DLD1 (cell line): ENCODE results near the gene RNU11.
"Not testable (repeated sequence)": the region's sequence is repeated elsewhere in the genome, so short reads cannot be mapped to it uniquely, and the experiment has no call there.

ENCODE experiments used
- in situ Hi-C: cut with HindIII; loops from 2 replicates; pipeline ENCODE4 v1.10.0; 2017; ENCODE audit warnings: low sequenced_read_pairs

The RNU11 gene

DNA sequence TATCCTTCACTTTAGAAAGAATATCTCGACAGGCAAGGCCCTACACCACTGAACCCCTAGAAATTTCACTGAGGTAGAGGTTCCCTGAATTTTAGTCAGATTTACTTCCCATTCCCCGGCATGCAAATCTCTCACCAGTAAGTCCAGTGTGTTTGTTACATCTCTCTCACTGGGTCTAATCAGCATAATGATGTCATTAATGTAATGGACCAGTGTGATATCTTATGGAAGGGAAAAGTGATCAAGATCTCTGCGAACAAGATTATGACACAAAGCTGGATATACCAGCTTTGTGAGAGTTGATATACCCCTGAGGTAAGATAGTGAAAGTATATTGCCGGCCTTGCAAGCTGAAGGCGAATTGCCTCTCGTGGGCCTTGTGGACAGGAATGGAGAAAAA, 7.9 kb downstream of the RNU11 start:
- in situ Hi-C loops, result no loop called here

DNA sequence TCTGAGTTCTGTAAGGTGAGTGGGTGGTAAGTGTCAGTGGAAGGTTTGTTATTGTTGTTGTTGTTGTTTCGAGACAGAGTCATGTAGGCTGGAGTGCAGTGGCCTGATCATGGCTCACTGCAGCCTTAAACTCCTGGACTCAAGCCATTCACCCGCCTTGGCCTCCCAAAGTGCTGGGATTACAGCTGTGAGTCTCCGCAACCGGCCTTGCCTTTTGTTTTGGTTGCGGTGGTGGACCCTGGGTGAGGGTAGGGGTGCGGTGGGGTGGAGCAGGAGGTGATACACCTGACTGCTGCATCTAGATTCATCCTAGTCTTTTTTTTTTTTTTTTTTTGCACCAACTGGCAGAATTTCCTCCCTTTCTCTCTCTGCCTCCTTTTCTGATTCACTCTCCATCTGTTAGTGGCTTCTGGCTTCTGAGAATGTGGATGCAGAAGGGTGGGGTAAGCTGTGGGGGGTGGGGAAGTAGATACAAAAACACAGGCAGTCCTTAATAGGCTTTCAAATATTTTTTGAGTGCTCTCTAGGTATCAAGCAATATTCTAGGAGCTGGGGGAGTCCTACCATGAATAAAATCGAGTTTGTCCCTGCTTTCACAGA, 15.6 kb downstream of the RNU11 start:
- in situ Hi-C loops, result no loop called here

DNA sequence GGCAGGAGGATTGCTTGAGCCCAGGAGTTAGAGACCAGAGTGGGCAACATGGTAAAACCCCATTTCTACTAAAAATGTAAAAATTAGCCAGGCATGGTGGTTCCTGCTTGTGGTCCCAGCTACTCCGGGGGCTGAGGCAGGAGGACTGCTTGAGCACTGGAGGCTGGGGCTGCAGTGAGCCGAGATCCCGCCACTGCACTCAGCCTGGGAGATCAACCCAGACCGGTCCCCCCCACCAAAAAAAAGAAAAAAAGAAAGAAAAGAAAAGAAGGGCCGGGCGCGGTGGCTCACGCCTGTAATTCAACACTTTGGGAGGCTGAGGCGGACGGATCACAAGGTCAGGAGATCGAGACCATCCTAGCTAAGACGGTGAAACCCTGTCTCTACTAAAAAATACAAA, 18.4 kb downstream of the RNU11 start:
- in situ Hi-C loops, result no loop called here

DNA sequence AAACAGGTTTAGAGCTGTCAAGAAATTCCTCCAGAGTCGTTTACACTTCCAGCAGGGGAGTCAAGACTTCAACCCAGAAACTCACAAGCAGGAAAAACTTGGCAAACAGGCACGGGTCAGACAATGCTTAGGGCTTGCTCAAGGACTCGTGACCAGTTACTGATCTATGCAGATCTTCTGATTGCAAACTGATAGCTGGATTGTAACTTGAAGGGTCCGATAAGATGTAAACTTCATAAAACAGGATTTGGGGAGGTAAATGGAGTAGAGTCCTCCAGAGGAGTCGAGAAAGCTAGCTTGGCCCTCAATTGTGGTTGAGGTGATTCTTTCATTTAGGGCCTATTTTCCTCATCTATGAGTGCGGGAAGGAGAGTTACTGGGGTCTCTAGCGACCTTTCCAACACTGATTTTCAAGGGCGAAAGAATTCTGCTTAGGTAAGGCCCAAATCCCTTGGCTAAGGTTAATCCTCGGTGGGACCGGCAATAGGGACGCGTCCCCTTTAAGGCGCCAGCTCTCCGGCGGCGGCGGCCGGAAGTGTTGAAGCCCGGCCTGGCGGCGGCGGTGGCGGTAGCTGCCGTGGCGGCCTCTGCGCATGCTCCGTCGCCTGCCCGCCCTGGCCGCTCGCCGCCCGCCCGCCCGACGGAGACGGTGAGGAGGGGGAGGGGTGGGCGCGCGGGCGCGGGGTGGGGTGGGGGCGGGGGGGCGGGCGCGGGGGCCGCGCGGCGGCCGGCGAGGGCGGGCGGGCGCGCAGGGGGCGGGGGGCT, 20.0 kb downstream of the RNU11 start, which contains the start of gene GMEB1:
GMEB1 (plus strand) TSS at position 594 of the 765 bp plus-strand sequence. CDS start 14,829 bp downstream, outside the sequence.
- in situ Hi-C loops, result no loop called here

DNA sequence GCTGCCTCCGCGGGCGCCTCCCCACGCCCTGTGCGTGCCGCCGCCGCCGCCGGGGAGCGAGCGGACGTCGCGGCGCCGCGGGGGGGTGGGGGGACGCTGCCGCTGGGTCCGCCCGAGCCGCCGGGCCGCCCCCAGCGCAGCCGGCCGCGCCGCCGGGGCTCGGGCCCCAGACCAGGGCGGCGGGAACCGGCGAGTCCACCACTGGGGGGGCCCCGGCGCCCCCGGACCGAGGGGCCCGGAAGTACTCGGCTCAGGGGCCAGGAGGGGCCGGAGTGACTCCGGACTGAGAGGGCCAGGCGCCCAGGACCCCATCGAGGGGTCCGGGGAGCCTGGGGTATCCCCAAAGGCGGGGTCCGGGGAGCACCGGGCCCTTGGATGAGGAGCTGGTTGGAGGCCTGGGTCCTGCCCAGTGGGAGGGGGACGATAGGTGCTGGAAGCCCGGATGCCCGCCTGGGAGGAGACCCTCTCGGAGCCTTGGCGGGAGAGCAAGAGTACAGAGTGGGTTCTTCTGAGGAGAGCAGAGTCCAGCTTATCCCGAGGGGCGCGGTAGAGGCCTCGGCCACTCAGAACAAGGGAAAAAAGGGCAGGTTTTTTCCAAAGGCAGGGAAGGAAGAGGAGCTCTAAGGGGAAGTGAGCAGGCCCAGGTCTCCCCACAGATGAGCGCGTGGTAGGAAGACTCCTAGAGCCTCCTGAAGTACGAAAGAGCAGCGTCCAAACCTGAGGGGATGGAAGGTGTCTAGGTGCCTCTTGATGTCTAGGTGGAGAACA, 20.7 kb downstream of the RNU11 start:
- in situ Hi-C loops, result no loop called here

DNA sequence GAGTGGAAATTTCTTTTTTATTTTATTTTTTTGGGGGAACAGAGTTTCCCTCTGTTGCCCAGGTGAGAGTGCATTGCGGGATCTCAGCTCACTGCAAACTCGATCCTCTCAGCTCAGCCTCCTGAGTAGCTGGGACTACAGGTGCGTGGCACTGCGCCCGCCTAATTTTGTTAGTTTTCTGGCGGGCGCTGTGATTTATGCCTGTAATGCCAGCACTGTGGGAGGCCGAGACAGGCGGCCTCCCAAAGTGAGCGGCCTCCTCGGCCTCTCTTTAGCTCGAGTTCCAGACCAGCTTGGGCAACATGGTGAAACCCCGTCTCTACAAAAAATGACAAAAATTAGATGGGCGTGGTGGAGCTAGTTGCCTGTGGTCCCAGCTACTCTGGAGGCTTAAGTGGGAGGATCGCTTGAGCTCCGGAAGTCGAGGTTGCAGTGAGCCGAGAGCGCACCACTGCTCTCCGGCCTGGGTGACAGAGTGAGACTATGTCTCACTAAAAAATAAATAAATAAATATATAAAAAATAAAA, 22.9 kb downstream of the RNU11 start:
- in situ Hi-C loops, result no loop called here

DNA sequence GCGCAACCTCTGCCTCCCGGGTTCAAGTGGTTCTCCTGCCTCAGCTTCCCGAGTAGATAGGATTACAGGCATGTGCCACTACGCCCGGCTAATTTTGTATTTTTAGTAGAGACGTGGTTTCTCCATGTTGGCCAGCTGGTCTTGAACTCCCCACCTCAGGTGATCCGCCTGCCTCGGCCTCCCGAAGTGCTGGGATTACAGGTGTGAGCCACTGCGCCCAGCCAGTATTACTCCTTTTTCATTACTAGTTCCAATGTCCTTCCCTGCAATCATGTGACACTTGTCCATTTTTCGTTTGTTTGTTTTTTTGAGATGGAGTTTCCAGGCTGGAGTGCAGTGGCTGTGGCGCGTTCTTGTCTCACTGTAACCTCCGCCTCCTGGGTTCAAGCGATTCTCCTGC, 24.6 kb downstream of the RNU11 start:
- in situ Hi-C loops, result not testable (repeated sequence)

DNA sequence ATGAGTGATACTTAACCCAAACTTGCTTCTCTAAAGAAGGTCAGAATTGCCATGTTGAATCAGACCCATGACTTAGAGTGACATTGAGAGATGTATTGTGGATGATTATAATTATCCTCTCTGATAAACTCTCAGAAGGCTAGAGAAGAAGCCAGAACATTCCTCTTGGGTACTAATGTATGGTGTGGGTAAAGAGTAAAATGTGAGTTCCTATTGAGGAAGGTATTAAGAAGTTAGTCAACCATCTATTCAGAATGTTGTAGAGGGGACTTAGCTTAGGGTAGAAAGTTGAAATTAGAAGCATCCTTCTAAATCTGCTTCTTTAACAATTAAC, 27.5 kb downstream of the RNU11 start:
- in situ Hi-C loops, result no loop called here

DNA sequence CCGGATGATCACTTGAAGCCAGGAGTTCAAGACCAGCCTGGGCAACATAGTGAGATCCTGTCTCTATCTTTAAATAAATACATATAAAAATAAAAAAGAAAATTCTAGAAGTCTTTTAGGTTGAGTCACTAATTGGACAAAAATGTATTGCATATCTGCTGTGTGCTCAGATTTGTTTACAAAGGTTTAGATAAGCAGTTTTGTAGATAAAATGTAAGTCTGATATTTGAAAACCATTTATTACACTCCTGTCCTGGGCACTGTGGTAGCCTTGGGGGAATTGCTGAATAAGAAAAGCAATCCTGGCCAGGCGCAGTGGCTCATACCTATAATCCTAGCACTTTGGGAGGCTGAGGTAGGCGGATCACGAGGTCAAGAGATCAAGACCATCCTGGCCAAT, 31.8 kb downstream of the RNU11 start:
- in situ Hi-C loops, result no loop called here

DNA sequence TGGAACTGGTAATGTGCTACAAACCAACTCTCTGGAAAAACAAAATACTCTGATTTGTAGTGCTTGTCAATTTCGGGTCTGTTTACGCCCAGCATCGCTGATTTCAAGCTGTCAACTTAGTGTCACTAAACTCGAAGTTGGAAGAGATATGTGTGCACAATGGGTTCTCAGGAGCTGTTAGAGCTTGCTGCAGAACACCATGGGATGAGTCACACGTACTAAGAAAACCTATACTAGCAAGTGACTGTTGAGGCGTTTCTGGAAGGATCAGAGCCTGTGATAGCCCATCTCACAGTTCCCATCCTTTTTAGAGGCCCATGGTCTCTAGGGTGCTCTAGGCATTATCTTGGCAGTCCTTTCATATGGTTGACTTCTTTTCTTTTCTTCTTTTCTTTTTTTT, 34.4 kb downstream of the RNU11 start:
- in situ Hi-C loops, result no loop called here

DNA sequence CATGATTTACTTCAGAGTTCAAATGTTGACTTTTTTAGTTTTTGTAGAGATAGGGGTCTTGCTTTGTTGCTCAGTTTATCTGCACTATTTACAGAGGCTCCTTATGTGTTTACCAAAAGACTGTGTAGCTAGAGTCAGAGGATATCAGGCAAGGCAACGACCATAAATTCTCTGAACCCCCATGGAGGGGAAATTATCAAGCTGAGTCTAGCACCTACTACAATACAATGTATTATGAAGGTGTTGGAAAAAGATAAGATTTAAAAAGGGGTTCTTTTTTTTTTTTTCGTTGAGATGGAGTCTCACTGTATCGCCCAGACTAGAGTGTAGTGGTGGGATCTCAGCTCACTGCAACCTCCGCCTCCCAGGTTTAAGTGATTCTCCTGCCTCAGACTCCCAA, 36.5 kb downstream of the RNU11 start:
- in situ Hi-C loops, result no loop called here

DNA sequence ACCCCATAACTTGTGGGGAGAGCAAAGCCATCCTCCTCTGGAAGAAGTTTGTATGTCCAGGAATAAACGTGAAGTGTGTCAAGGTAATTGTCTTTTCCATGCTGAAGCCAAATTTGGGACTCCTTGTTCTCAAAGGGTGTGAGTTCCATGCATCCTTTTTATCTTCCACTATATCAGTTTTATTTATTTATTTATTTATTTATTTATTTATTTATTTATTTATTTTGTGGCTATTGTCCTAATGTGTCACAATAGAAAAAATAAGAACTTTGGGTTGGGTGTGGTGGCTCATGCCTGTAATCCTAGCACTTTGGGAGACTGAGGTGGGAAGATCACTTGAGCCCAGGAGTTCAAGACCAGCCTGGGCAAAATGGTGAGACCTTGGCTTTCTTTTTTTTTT, 43.2 kb downstream of the RNU11 start:
- in situ Hi-C loops, result not testable (repeated sequence)
